H9 (cell line): ENCODE results near the gene TFEB. TPM values are rescaled to one million over a fixed set of nuclear protein-coding genes. Genes with fewer than 3 reads are reported as not detected.

Source experiments
- DNase-seq: peaks from one replicate; pipeline ENCODE4 v3.0.0-alpha.2; 2017
- H2AFZ ChIP-seq: one replicate; pipeline ENCODE4 v1.6.1; 2013; ENCODE audit warnings: mild to moderate bottlenecking, low read length, control low read depth, moderate library complexity
- H2AK5ac ChIP-seq: 2 replicates; pipeline ENCODE4 v1.6.1; 2013; ENCODE audit warnings: low read length, control low read depth, mixed read lengths; ENCODE audit not compliant: insufficient read length
- H2BK120ac ChIP-seq: one replicate; pipeline ENCODE4 v1.6.1; 2013; ENCODE audit warnings: low read depth, mild to moderate bottlenecking, low read length, control low read depth, inconsistent platforms; ENCODE audit not compliant: poor library complexity, severe bottlenecking
- H2BK12ac ChIP-seq: 2 replicates; pipeline ENCODE4 v1.6.1; 2013; ENCODE audit warnings: low read length, control low read depth, mixed read lengths, low read depth; ENCODE audit not compliant: insufficient read length
- H2BK15ac ChIP-seq: 2 replicates; pipeline ENCODE4 v1.6.1; 2013; ENCODE audit warnings: low read depth, low read length, control low read depth
- H2BK20ac ChIP-seq: one replicate; pipeline ENCODE4 v1.6.1; 2013; ENCODE audit warnings: low read depth, mild to moderate bottlenecking, low read length, control low read depth, inconsistent platforms; ENCODE audit not compliant: poor library complexity, severe bottlenecking
- H2BK5ac ChIP-seq: 2 replicates; pipeline ENCODE4 v1.6.1; 2013; ENCODE audit warnings: low read length, control low read depth, mixed read lengths; ENCODE audit not compliant: insufficient read length
- H3K14ac ChIP-seq: 2 replicates; pipeline ENCODE4 v1.6.1; 2013; ENCODE audit warnings: low read length, control low read depth; ENCODE audit not compliant: insufficient read depth
- H3K18ac ChIP-seq: 2 replicates; pipeline ENCODE4 v1.6.1; 2013; ENCODE audit warnings: low read depth, mild to moderate bottlenecking, mixed read lengths, low read length, control low read depth; ENCODE audit not compliant: insufficient read length
- H3K23ac ChIP-seq: 2 replicates; pipeline ENCODE4 v1.6.1; 2013; ENCODE audit warnings: low read length, control low read depth, mixed read lengths, low read depth; ENCODE audit not compliant: insufficient read length
- H3K23me2 ChIP-seq: 2 replicates; pipeline ENCODE4 v1.6.1; 2013; ENCODE audit warnings: low read depth, mild to moderate bottlenecking, mixed read lengths, low read length, control low read depth; ENCODE audit not compliant: insufficient read length, poor library complexity, severe bottlenecking
- H3K27ac ChIP-seq: 2 replicates; pipeline ENCODE4 v1.5.1; 2013; ENCODE audit warnings: low read length, control low read depth, mixed read lengths, low read depth; ENCODE audit not compliant: insufficient read length
- H3K27me3 ChIP-seq: 2 replicates; pipeline ENCODE4 v1.6.1; 2013; ENCODE audit warnings: low read length, control low read depth, inconsistent platforms; ENCODE audit not compliant: insufficient read depth
- H3K4ac ChIP-seq: 2 replicates; pipeline ENCODE4 v1.6.1; 2013; ENCODE audit warnings: low read depth, mild to moderate bottlenecking, control low read depth, inconsistent platforms, low read length, moderate library complexity
- H3K4me1 ChIP-seq: 2 replicates; pipeline ENCODE4 v1.6.1; 2013; ENCODE audit warnings: low read length, control low read depth, inconsistent platforms; ENCODE audit not compliant: insufficient read depth
- H3K4me2 ChIP-seq: 2 replicates; pipeline ENCODE4 v1.6.1; 2013; ENCODE audit warnings: low read length, control low read depth, mixed read lengths; ENCODE audit not compliant: insufficient read length, insufficient read depth
- H3K56ac ChIP-seq: 2 replicates; pipeline ENCODE4 v1.6.1; 2013; ENCODE audit warnings: low read depth, mild to moderate bottlenecking, mixed read lengths, low read length, control low read depth; ENCODE audit not compliant: insufficient read length
- H3K79me1 ChIP-seq: 2 replicates; pipeline ENCODE4 v1.6.1; 2013; ENCODE audit warnings: low read depth, mild to moderate bottlenecking, moderate library complexity, low read length, control low read depth, inconsistent platforms; ENCODE audit not compliant: insufficient read depth, poor library complexity, severe bottlenecking
- H3K79me2 ChIP-seq: 2 replicates; pipeline ENCODE4 v1.6.1; 2013; ENCODE audit warnings: low read length, control low read depth, inconsistent platforms; ENCODE audit not compliant: insufficient read depth
- H3K9ac ChIP-seq: 2 replicates; pipeline ENCODE4 v1.6.1; 2013; ENCODE audit warnings: low read length, control low read depth, mixed read lengths; ENCODE audit not compliant: insufficient read length; ENCODE audit errors: extremely low read depth
- H3K9me3 ChIP-seq: one replicate; pipeline ENCODE4 v1.6.1; 2013; ENCODE audit warnings: low read depth, low read length, inconsistent platforms; ENCODE audit not compliant: control insufficient read depth
- H3T11ph ChIP-seq: one replicate; pipeline ENCODE4 v1.6.1; 2013; ENCODE audit warnings: mild to moderate bottlenecking, low read length, control low read depth, inconsistent platforms
- H4K20me1 ChIP-seq: one replicate; pipeline ENCODE4 v1.6.1; 2013; ENCODE audit not compliant: control insufficient read depth, insufficient read length, insufficient read depth
- H4K5ac ChIP-seq: 2 replicates; pipeline ENCODE4 v1.6.1; 2013; ENCODE audit warnings: low read depth, mild to moderate bottlenecking, mixed read lengths, low read length, control low read depth; ENCODE audit not compliant: insufficient read length
- H4K8ac ChIP-seq: replicated peaks from 2 replicates; pipeline ENCODE4 v1.6.1; 2013; ENCODE audit warnings: low read length, control low read depth, mixed read lengths, low read depth; ENCODE audit not compliant: insufficient read length
- H4K91ac ChIP-seq: 2 replicates; pipeline ENCODE4 v1.6.1; 2013; ENCODE audit warnings: low read depth, mild to moderate bottlenecking, moderate library complexity, mixed read lengths, low read length, control low read depth; ENCODE audit not compliant: insufficient read length
- H3K27ac Mint-ChIP-seq, 3 experiments: 2 replicates in 2 of 3; 3 replicates in 1 of 3; pipeline ENCODE4 v1.8.0; 2020 to 2021; ENCODE audit warnings: mixed read lengths in 3 of 3, mild to moderate bottlenecking in 1 of 3, moderate library complexity in 1 of 3
- H3K27me3 Mint-ChIP-seq: 2 replicates; pipeline ENCODE4 v1.8.0; 2021; ENCODE audit warnings: low read depth, mild to moderate bottlenecking, moderate library complexity, mixed read lengths
- H3K36me3 Mint-ChIP-seq, 3 experiments: 2 replicates in 2 of 3; 3 replicates in 1 of 3; pipeline ENCODE4 v1.8.0; 2020 to 2021; ENCODE audit warnings: low read depth in 3 of 3, mixed read lengths in 3 of 3; ENCODE audit not compliant: insufficient read depth in 1 of 3
- H3K4me1 Mint-ChIP-seq, 2 experiments: 2 replicates each; pipeline ENCODE4 v1.8.0; 2020; ENCODE audit warnings: mixed read lengths in 2 of 2
- H3K4me3 Mint-ChIP-seq, 2 experiments: 2 replicates in 1 of 2; 3 replicates in 1 of 2; pipeline ENCODE4 v1.8.0; 2020 to 2021; ENCODE audit warnings: mild to moderate bottlenecking in 2 of 2, mixed read lengths in 2 of 2, moderate library complexity in 1 of 2
- H3K9me3 Mint-ChIP-seq, 2 experiments: 2 replicates in 1 of 2; 3 replicates in 1 of 2; pipeline ENCODE4 v1.8.0; 2020; ENCODE audit warnings: mild to moderate bottlenecking in 2 of 2, mixed read lengths in 2 of 2, moderate library complexity in 1 of 2
- WGBS: extraction: QIAGEN DNeasy Blood & Tissue Kit; methylation state at CpG from one replicate; pipeline ENCODE4 v1.1.7; 2013; ENCODE audit warnings: missing lambda C conversion rate, low lambda C conversion rate, mixed read lengths; ENCODE audit not compliant: insufficient read length; ENCODE audit errors: extremely low coverage; 5-methylcytosine and 5-hydroxymethylcytosine counted together
- total RNA-seq: library from RNA; stranded (reverse); gene quantifications from 2 replicates; pipeline ENCODE4 v1.2.1, GENCODE V29; 2021
- TF ChIP-seq, protein P1 (sequence below): fragments of 200-600 bp; sonication (generic); conservative IDR thresholded peaks from 3 replicates; pipeline ENCODE4 v1.8.0; 2021; ENCODE audit warnings: antibody characterized with exemption, mild to moderate bottlenecking

Gene TFEB
- total RNA-seq, 1 experiment from 2014 or later: 1.2 TPM

DNA sequence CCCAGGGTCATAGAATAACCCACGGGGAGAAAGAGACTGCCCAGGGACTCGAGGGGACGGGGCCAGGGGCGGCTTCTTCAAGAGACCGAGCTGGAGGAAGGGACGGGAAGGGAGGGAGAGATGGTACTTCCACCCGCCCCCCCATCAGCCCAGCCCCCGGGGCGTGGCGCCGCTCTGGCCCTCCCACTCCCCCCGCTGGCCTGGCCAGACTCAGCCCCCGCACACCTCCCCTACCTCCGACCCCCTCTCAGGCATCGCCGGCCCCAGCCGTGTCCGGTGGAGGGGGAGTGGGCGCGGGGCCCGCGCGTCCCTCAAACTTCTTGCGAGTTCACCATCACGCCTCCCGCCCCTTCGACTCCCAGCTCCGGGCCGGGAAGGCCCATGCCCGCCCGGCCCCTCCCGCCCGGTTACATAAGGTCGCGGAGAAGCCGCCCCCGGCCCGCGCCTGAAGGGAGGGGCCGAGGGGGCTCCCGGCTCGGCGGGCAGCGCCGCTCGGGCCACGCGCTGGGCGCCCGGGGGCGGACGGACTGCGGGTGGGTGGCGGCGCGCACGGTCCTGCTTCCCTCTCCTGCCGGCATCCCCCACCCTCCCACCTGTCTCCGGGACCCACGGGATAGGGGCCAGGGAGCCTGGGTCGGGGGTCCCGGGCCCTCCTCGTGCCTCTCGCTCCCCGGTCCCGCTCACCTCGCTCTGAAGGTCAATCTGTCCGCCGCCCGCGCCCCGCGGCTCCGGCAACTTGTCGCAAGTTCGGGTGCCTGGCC, 562 bp downstream of the TFEB start:
- Histone ChIP-seq H2BK120ac (no peak overlapping the region), H3K4me1 (peaks cover 6% of the 10 kb centered on the region; the same call in 1 of the 2 replicates), H3K9me3 (no peaks in the 10 kb centered on the region), H4K8ac (no peak overlapping the region), H3K56ac (no peak overlapping the region), H4K5ac (no peak overlapping the region), H3K4me2 (peak overlapping the region; percentile 55), H3K79me1 (no peaks in the 10 kb centered on the region), H3K18ac (no peak overlapping the region), H2BK12ac (no peak overlapping the region), H2BK5ac (no peak overlapping the region), H3K27ac (no peak overlapping the region), H3K14ac (no peak overlapping the region), H3K79me2 (no peaks in the 10 kb centered on the region), H4K20me1 (no peaks in the 10 kb centered on the region), H3T11ph (no peak overlapping the region), H3K9ac (no peak overlapping the region), H2AFZ (no peak overlapping the region), H3K4ac (no peak overlapping the region), H2AK5ac (no peak overlapping the region), H2BK20ac (no peak overlapping the region), H3K23me2 (peaks cover 12% of the 10 kb centered on the region), H3K27me3 (no peaks in the 10 kb centered on the region), H4K91ac (no peak overlapping the region), H3K23ac (no peak overlapping the region), H2BK15ac (no peak overlapping the region)
- TF ChIP-seq, protein P1, sequence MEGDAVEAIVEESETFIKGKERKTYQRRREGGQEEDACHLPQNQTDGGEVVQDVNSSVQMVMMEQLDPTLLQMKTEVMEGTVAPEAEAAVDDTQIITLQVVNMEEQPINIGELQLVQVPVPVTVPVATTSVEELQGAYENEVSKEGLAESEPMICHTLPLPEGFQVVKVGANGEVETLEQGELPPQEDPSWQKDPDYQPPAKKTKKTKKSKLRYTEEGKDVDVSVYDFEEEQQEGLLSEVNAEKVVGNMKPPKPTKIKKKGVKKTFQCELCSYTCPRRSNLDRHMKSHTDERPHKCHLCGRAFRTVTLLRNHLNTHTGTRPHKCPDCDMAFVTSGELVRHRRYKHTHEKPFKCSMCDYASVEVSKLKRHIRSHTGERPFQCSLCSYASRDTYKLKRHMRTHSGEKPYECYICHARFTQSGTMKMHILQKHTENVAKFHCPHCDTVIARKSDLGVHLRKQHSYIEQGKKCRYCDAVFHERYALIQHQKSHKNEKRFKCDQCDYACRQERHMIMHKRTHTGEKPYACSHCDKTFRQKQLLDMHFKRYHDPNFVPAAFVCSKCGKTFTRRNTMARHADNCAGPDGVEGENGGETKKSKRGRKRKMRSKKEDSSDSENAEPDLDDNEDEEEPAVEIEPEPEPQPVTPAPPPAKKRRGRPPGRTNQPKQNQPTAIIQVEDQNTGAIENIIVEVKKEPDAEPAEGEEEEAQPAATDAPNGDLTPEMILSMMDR: no peak
- peaks cover 32% of the 10 kb centered on the region for H3K27me3 Mint-ChIP-seq
- H3K4me1 Mint-ChIP-seq: peaks cover 38 to 39% of the 10 kb centered on the region in 2 experiments
- no peak overlapping the region for H3K27ac Mint-ChIP-seq
- H3K36me3 Mint-ChIP-seq: no peaks in the 10 kb centered on the region
- WGBS: no CpG with 5 or more reads among the region's 76 CpGs
- DNase-seq: peak; percentile 62
- H3K9me3 Mint-ChIP-seq: no peaks in the 10 kb centered on the region; a peak in 1 of 5 replicates
- H3K4me3 Mint-ChIP-seq: peak overlapping the region; percentile 54 to 79
